SK-N-SH (cell line): Measurements from ENCODE around the gene PGF. TPM values are rescaled to one million over a fixed set of nuclear protein-coding genes. Genes with fewer than 3 reads are reported as not detected.
A peak's percentile ranks its signal among the peaks of the same experiment; 100 is the strongest.

Experiments
- CTCF ChIA-PET: fragments of 300-600, 350-600 bp; formaldehyde crosslinking; extraction: SDS; loops from one replicate; lab custom pipeline; 2021; lab: Yijun Ruan, JAX
- POLR2A ChIA-PET: fragments of 350-600 bp; sonication (Branson Sonifier 250); formaldehyde crosslinking; extraction: SDS; loops from one replicate; lab custom pipeline; 2020; ENCODE audit warnings: antibody characterized with exemption, inconsistent platforms; lab: Yijun Ruan, JAX
- DNase-seq: peaks from one replicate; pipeline ENCODE4 v3.0.0; 2012
- H2AFZ ChIP-seq: fragments of 200-600 bp; sonication (generic); 2 replicates; pipeline ENCODE4 v1.8.1; 2016; ENCODE audit warnings: antibody characterized with exemption, mild to moderate bottlenecking, low read depth
- H3F3A ChIP-seq: fragments of 200-600 bp; sonication (generic); replicated peaks from 2 replicates; pipeline ENCODE3; 2016; ENCODE audit warnings: antibody characterized with exemption, mild to moderate bottlenecking; ENCODE audit not compliant: insufficient read depth
- H3K27ac ChIP-seq, 2 experiments: fragments of 200-500 bp in 1 of 2; fragments of 200-600 bp in 1 of 2; sonication (Bioruptor generic) in 1 of 2; sonication (generic), shearing (Covaris generic) in 1 of 2; 2 replicates each; pipeline versions ENCODE4 v1.5.1 to v1.6.1; 2014 to 2016; ENCODE audit warnings: low read depth in 2 of 2, inconsistent platforms in 1 of 2, low read length in 1 of 2, mild to moderate bottlenecking in 1 of 2, mixed read lengths in 1 of 2
- H3K27me3 ChIP-seq: fragments of 200-600 bp; sonication (generic), shearing (Covaris generic); 2 replicates; pipeline ENCODE4 v1.6.1; 2016; ENCODE audit warnings: mixed run types; ENCODE audit not compliant: insufficient read depth
- H3K36me3 ChIP-seq, 2 experiments: fragments of 200-500 bp in 1 of 2; fragments of 200-600 bp in 1 of 2; sonication (Bioruptor generic) in 1 of 2; sonication (generic) in 1 of 2; replicated peaks in 1 of 2; 2 replicates each; pipeline versions ENCODE3 to v1.5.1; 2014 to 2016; ENCODE audit warnings: low read length in 1 of 2, mild to moderate bottlenecking in 1 of 2; ENCODE audit not compliant: insufficient read depth in 2 of 2, control insufficient read depth in 1 of 2
- H3K4me1 ChIP-seq, 2 experiments: fragments of 200-500 bp in 1 of 2; fragments of 200-600 bp in 1 of 2; sonication (Bioruptor generic) in 1 of 2; sonication (generic), shearing (Covaris generic) in 1 of 2; 2 replicates each; pipeline versions ENCODE4 v1.5.1 to v1.6.1; 2014 to 2016; ENCODE audit warnings: low read depth in 1 of 2, low read length in 1 of 2, mixed run types in 1 of 2; ENCODE audit not compliant: insufficient read depth in 2 of 2, control insufficient read depth in 1 of 2
- H3K4me2 ChIP-seq: fragments of 200-600 bp; sonication (generic), shearing (Covaris generic); 2 replicates; pipeline ENCODE4 v1.6.1; 2017; ENCODE audit warnings: mixed run types
- H3K4me3 ChIP-seq, 2 experiments: fragments of 200-500 bp in 1 of 2; fragments of 200-600 bp in 1 of 2; sonication (Bioruptor generic) in 1 of 2; sonication (generic), shearing (Covaris generic) in 1 of 2; 2 replicates each; pipeline versions ENCODE4 v1.5.1 to v1.8.1; 2014 to 2016; ENCODE audit warnings: low read depth in 2 of 2, inconsistent platforms in 1 of 2, low read length in 1 of 2, mild to moderate bottlenecking in 1 of 2, mixed read lengths in 1 of 2, moderate library complexity in 1 of 2
- H3K79me2 ChIP-seq: fragments of 200-600 bp; sonication (generic); 2 replicates; pipeline ENCODE4 v1.8.1; 2017; ENCODE audit warnings: mild to moderate bottlenecking; ENCODE audit not compliant: insufficient read depth
- H3K9ac ChIP-seq: fragments of 200-600 bp; sonication (generic); 2 replicates; pipeline ENCODE4 v1.6.1; 2017; ENCODE audit warnings: mixed run types
- H3K9me2 ChIP-seq: fragments of 200-600 bp; sonication (generic); 2 replicates; pipeline ENCODE4 v1.6.1; 2017; ENCODE audit warnings: mixed run types
- H3K9me3 ChIP-seq: fragments of 200-600 bp; sonication (generic); 2 replicates; pipeline ENCODE4 v1.6.1; 2017; ENCODE audit warnings: mixed run types, mild to moderate bottlenecking, moderate library complexity
- H4K20me1 ChIP-seq: fragments of 200-600 bp; sonication (generic); 2 replicates; pipeline ENCODE4 v1.6.1; 2017; ENCODE audit warnings: mild to moderate bottlenecking, mixed run types; ENCODE audit not compliant: insufficient read depth
- ELF1 ChIP-seq: IDR thresholded peaks from 2 replicates; pipeline ENCODE4 v1.4.0; 2012
- FOXM1 ChIP-seq: IDR thresholded peaks from 2 replicates; pipeline ENCODE4 v1.4.0; 2012; ENCODE audit warnings: low read depth, mild to moderate bottlenecking
- MEF2A ChIP-seq: IDR thresholded peaks from 2 replicates; pipeline ENCODE4 v1.4.0; 2012; ENCODE audit warnings: low read depth, borderline replicate concordance
- NRF1 ChIP-seq: IDR thresholded peaks from 2 replicates; pipeline ENCODE4 v1.6.1; 2012; ENCODE audit warnings: low read depth, mild to moderate bottlenecking, low read length
- POLR2AphosphoS5 ChIP-seq: IDR thresholded peaks from 2 replicates; pipeline ENCODE4 v1.6.1; 2012; ENCODE audit warnings: low read depth, low read length
- RAD21 ChIP-seq: IDR thresholded peaks from 2 replicates; pipeline ENCODE4 v1.6.1; 2012; ENCODE audit warnings: mild to moderate bottlenecking, low read length
- SMC3 ChIP-seq: IDR thresholded peaks from 2 replicates; pipeline ENCODE4 v1.6.1; 2012; ENCODE audit warnings: low read depth, low read length, improper control_type of control experiment
- TCF12 ChIP-seq: IDR thresholded peaks from 2 replicates; pipeline ENCODE4 v1.4.0; 2012
- TEAD4 ChIP-seq: IDR thresholded peaks from 2 replicates; pipeline ENCODE4 v1.4.0; 2012; ENCODE audit warnings: mild to moderate bottlenecking, borderline replicate concordance; ENCODE audit not compliant: insufficient read depth
- YY1 ChIP-seq: IDR thresholded peaks from 2 replicates; pipeline ENCODE4 v1.4.0; 2012; ENCODE audit warnings: low read depth, mild to moderate bottlenecking
- WGBS: methylation state at CpG from one replicate; pipeline ENCODE4 v1.1.6; 2017; ENCODE audit warnings: low lambda C conversion rate; 5-methylcytosine and 5-hydroxymethylcytosine counted together
- polyA plus RNA-seq, 3 experiments: library from polyadenylated mRNA; depleted of rRNA; stranded (reverse); fragments of >200 nt; gene quantifications; 2 replicates each; pipeline ENCODE4 v1.2.3, GENCODE V29; 2012
- TF ChIP-seq, protein P1 (sequence below): fragments of 200-600 bp; sonication (generic); IDR thresholded peaks from 2 replicates; pipeline ENCODE4 v1.6.1; 2017; ENCODE audit warnings: antibody characterized with exemption, mild to moderate bottlenecking, moderate library complexity
- TF ChIP-seq, protein P2 (sequence below): fragments of 150-350 bp; IDR thresholded peaks from 2 replicates; pipeline ENCODE4 v1.6.1; 2016; ENCODE audit warnings: mild to moderate bottlenecking, low read depth, low read length

Gene PGF
- polyA plus RNA-seq, 1 of the 3 experiments (the other 2 are of a cell fraction) = 4.4 TPM

GRCh38 chr14:74945261-74945851 lies 10.0 kb downstream of the PGF start:
- Histone ChIP-seq H3K4me1 (peaks cover 6 to 9% of the 10 kb centered on the region in 2 experiments; a peak in 2 of 4 replicates), H2AFZ (no peak overlapping the region), H3F3A (peaks cover 8% of the 10 kb centered on the region), H3K9me2 (no peaks in the 10 kb centered on the region), H3K4me2 (no peak overlapping the region), H3K4me3 (peak overlapping the region in 1 of 2 experiments; percentile 32; a peak in 1 of 4 replicates), H3K79me2 (no peaks in the 10 kb centered on the region), H3K9me3 (no peaks in the 10 kb centered on the region), H3K27ac (no peak overlapping the region; a peak in 1 of 4 replicates), H4K20me1 (no peaks in the 10 kb centered on the region), H3K36me3 (no peaks in the 10 kb centered on the region), H3K9ac (no peak overlapping the region), H3K27me3 (no peaks in the 10 kb centered on the region)
- ChIA-PET POLR2A (no interaction called here), CTCF (interaction anchor here (0.6 to 18.5 kb wide), 54 partner anchors 9 to 360 kb away, joined by 3 to 290 read pairs (median 4); partner anchors contain the start of genes ACYP1, EIF2B2, PGF and RPS6KL1)
- 69% methylated on average over 10 of the region's 17 CpGs for WGBS
- TF ChIP-seq SMC3 (peak; percentile 30), RAD21 (peak; percentile 43), FOXM1 (no peak), TCF12 (no peak)
- TF ChIP-seq, protein P1, sequence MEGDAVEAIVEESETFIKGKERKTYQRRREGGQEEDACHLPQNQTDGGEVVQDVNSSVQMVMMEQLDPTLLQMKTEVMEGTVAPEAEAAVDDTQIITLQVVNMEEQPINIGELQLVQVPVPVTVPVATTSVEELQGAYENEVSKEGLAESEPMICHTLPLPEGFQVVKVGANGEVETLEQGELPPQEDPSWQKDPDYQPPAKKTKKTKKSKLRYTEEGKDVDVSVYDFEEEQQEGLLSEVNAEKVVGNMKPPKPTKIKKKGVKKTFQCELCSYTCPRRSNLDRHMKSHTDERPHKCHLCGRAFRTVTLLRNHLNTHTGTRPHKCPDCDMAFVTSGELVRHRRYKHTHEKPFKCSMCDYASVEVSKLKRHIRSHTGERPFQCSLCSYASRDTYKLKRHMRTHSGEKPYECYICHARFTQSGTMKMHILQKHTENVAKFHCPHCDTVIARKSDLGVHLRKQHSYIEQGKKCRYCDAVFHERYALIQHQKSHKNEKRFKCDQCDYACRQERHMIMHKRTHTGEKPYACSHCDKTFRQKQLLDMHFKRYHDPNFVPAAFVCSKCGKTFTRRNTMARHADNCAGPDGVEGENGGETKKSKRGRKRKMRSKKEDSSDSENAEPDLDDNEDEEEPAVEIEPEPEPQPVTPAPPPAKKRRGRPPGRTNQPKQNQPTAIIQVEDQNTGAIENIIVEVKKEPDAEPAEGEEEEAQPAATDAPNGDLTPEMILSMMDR = peak; percentile 71
- DNase-seq = peak; percentile 84

GRCh38 chr14:74942608-74943007 lies 12.8 kb downstream of the PGF start:
- Histone ChIP-seq H4K20me1 (no peaks in the 10 kb centered on the region), H3K27ac (no peak overlapping the region), H3K36me3 (no peaks in the 10 kb centered on the region), H3K4me1 (peaks cover 14 to 18% of the 10 kb centered on the region in 2 experiments; a peak in 3 of 4 replicates), H3K4me2 (no peak overlapping the region), H3K79me2 (no peaks in the 10 kb centered on the region), H3K27me3 (no peaks in the 10 kb centered on the region), H2AFZ (no peak overlapping the region), H3K4me3 (no peak overlapping the region), H3F3A (peaks cover 15% of the 10 kb centered on the region), H3K9ac (no peak overlapping the region), H3K9me2 (no peaks in the 10 kb centered on the region), H3K9me3 (no peaks in the 10 kb centered on the region)
- POLR2A ChIA-PET = no interaction called here
- no peak for DNase-seq
- 94% methylated on average over 6 of the region's 11 CpGs for WGBS
- CTCF ChIA-PET = interaction anchor here (1.1 to 18.5 kb wide), 2 partner anchors 12 to 146 kb away, joined by 3 to 290 read pairs; no protein-coding TSS in a partner anchor
- no peak for TF ChIP-seq TEAD4
- TF ChIP-seq NRF1 = no peak
- TF ChIP-seq, protein P2, sequence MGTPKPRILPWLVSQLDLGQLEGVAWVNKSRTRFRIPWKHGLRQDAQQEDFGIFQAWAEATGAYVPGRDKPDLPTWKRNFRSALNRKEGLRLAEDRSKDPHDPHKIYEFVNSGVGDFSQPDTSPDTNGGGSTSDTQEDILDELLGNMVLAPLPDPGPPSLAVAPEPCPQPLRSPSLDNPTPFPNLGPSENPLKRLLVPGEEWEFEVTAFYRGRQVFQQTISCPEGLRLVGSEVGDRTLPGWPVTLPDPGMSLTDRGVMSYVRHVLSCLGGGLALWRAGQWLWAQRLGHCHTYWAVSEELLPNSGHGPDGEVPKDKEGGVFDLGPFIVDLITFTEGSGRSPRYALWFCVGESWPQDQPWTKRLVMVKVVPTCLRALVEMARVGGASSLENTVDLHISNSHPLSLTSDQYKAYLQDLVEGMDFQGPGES = no peak
- no peak for TF ChIP-seq POLR2AphosphoS5
- no peak for TF ChIP-seq MEF2A
- TF ChIP-seq YY1 = no peak
- TF ChIP-seq ELF1 = no peak
- no peak for TF ChIP-seq TCF12
